GM19468 (cell line): Measurements from ENCODE around the gene CEACAM5.
"Not testable (repeated sequence)": the region's sequence is repeated elsewhere in the genome, so short reads cannot be mapped to it uniquely, and the experiment has no call there.

Source experiments
- ATAC-seq: cut with Tn5 transposase; IDR thresholded peaks from one replicate; pipeline ENCODE4 v1.9.1; 2021; ENCODE audit warnings: mild to moderate bottlenecking, moderate library complexity, moderate number of reproducible peaks; ENCODE audit not compliant: unreplicated experiment; ENCODE audit errors: extremely low read depth

CEACAM5 gene

GRCh38 chr19:41735071-41735600, 26.7 kb downstream of the CEACAM5 start:
- no peak for ATAC-seq

DNA sequence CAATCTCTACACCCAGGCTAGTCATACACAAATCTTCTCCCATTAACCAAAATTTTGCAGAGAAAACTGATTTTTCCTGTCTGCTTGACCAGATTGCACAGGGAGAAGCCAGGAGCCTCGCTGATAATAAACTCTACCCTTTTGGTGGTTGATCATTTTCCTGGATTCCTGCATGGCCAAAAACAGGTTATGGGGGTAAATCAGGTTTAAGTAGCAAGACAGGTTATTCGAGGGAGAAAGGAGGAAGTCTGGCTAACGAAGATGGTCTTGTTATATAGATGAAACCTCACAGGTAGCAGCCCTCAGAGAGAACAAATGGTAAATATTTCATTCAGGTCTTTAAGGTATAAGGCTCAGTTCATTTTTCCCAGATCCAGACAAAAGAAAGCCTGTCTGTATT, 30.9 kb downstream of the CEACAM5 start:
- ATAC-seq, result no peak

GRCh38 chr19:41740415-41741243, 32.2 kb downstream of the CEACAM5 start:
- no peak for ATAC-seq

DNA sequence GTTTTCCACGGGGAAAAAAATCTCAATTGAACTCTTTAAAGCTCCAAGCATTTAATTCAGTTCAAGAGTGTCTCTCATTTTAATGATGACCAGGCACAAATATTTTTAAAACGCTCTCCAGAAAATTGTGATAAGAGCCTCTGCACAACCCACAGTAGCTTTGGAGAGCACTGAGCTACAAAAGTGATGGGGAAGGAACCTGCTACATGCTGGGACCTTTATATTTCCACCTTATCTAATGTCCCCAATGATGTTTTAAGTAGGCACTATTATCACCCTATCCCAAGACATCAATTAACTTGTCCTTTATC, 32.8 kb downstream of the CEACAM5 start:
- ATAC-seq, result no peak

DNA sequence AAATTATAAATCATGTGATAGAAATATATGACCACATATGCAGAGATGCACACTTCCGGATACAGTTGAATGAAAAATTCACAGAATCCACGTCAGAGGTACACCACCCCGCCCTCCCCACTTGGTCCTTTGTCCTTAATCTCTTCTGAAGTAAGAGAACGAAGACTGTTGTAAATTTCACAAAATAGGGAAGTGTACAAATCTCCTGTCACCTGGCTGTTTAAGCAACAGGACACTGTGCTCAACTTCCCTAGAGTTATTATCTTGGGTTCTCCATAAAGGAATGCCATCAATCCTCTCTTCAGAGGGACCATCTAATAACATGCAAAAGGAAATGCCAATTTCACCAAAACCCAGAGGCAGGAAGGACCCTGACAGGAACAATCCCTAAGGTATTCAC, 36.4 kb downstream of the CEACAM5 start:
- no peak for ATAC-seq

- no peak for ATAC-seq
These were observed 37.3 kb downstream of the CEACAM5 start for GRCh38 chr19:41745756-41746155.

GRCh38 chr19:41746593-41747227, 38.3 kb downstream of the CEACAM5 start:
- no peak for ATAC-seq

GRCh38 chr19:41748012-41748411, 39.6 kb downstream of the CEACAM5 start:
- ATAC-seq, result no peak

GRCh38 chr19:41750248-41751134, 42.1 kb downstream of the CEACAM5 start:
- ATAC-seq, result not testable (repeated sequence)

GRCh38 chr19:41753159-41753558, 44.7 kb downstream of the CEACAM5 start:
- ATAC-seq, result no peak

GRCh38 chr19:41753936-41754529, 45.6 kb downstream of the CEACAM5 start:
- ATAC-seq, result no peak

- ATAC-seq, result no peak
These were observed 47.0 kb downstream of the CEACAM5 start, which contains the start of gene CEACAM6 for GRCh38 chr19:41755328-41755913. Gene CEACAM6, plus strand, starts transcription at chr19:41755530. Its CDS starts 109 bp downstream, at chr19:41755639.

GRCh38 chr19:41758846-41759245, 50.4 kb downstream of the CEACAM5 start:
- no peak for ATAC-seq

DNA sequence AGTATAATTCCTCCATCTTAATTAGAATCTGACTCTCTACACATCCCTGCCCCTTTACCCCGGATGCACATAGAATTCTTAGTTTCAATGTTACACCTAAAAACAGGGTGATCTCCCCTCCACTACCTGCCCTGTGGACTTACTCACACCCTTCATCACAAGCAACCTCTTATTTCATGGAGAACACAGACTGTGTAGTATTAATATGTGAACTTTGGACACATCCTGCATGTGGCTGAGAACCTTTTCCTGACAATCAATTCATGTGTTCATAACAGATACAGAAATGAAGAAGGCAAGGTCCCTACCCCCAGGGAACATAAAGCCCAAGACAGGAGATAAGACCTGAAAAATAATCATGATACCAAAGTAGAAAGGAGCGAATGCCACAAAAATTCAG, 58.7 kb downstream of the CEACAM5 start:
- ATAC-seq, result no peak

- not testable (repeated sequence) for ATAC-seq
These were observed 59.7 kb downstream of the CEACAM5 start for GRCh38 chr19:41768105-41768504.

GRCh38 chr19:41769608-41770007, 61.2 kb downstream of the CEACAM5 start:
- ATAC-seq, result no peak

DNA sequence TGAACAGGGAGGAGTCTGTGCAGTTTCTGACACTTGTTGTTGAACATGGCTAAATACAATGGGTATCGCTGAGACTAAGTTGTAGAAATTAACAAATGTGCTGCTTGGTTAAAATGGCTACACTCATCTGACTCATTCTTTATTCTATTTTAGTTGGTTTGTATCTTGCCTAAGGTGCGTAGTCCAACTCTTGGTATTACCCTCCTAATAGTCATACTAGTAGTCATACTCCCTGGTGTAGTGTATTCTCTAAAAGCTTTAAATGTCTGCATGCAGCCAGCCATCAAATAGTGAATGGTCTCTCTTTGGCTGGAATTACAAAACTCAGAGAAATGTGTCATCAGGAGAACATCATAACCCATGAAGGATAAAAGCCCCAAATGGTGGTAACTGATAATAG, 63.0 kb downstream of the CEACAM5 start:
- no peak for ATAC-seq

DNA sequence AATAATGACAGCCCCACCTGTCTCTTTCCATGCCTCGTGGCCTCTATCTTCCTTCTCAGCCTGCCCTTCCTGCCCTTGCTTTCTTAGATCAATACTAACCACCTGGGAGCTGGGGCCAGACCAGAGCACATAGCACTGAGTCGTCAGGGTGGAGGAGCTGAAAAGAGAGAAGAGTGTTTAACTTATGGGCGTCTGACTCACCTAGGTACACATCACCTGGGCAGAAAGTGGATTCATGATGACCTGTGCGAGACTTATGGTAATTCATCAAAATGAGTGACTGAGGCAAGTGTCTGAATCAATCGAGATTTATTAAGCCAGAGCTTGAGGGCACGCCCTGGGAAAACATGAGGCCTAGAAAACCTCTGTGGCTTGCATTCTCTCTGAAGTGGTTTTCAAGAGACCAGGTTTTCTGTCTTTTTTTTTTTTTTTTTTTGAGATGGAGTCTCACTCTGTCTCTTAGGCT, 66.1 kb downstream of the CEACAM5 start:
- no peak for ATAC-seq

- no peak for ATAC-seq
These were observed 68.3 kb downstream of the CEACAM5 start for GRCh38 chr19:41776700-41777099.
